C4-2B (cell line): Measurements from ENCODE around the gene KLF3.

ENCODE experiments used
- CTCF ChIP-seq: fragments of 450-650 bp; conservative IDR thresholded peaks from 2 replicates; pipeline ENCODE4 v1.5.1; 2017; ENCODE audit warnings: mild to moderate bottlenecking
- ZFX ChIP-seq: fragments of 450-650 bp; IDR thresholded peaks from 2 replicates; pipeline ENCODE4 v1.6.1; 2017

DNA sequence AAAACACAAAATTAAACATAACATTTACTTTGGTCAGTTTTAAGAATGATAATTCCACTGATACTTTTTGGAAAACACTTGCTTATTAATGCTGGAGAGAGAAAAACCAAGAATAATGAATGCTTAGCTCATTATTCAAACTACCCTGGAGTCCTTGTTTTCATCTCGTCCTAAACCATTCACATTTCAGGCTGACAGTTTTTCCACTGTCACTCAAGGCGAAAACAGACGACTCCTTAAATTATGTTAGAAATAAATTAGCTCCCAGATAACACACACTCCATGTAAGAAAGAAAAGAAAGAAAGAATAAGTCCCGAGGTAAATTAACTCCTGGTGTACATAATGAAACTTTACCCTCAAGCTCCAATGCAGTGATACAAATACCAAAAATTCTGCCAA lies 85.3 kb downstream of the KLF3 start:
- TF ChIP-seq CTCF, result no peak
- TF ChIP-seq ZFX, result no peak
